ENCODE data around the gene ACAD10.

- TF ChIP-seq REST (IDR thresholded peaks at IDR 0.05; ENCODE audit: insufficient read depth in 1 of 2, low read depth in 2 of 2, low read length in 1 of 2) (no peak), CTCF (IDR thresholded peaks at IDR 0.05) (no peak), POLR2AphosphoS5 (IDR thresholded peaks at IDR 0.05; ENCODE audit: low read depth, low read length) (no peak), SIN3A (IDR thresholded peaks at IDR 0.05; ENCODE audit: borderline replicate concordance, insufficient read depth, low read depth, low read length) (no peak), TCF7L2 (IDR thresholded peaks at IDR 0.05; ENCODE audit: low read depth, low read length) (no peak)
Observed at GRCh38 chr12:111803038-111803626, 117.3 kb downstream of the ACAD10 start.
